Mammary epithelial cell (primary cell): ENCODE measurements around the gene FUT3.

Source experiments
- EZH2 ChIP-seq: IDR thresholded peaks from 2 replicates; pipeline ENCODE4 v1.6.1; 2012; ENCODE audit warnings: low read length, inconsistent platforms, borderline replicate concordance
- TF ChIP-seq, protein P1 (sequence below), 2 donors: IDR thresholded peaks in 1 of 2; conservative IDR thresholded peaks in 1 of 2; 2 replicates each; pipeline ENCODE4 v1.5.1; 2011 to 2012; ENCODE audit warnings: inconsistent platforms in 2 of 2, low read length in 2 of 2, mild to moderate bottlenecking in 2 of 2, control low read depth in 1 of 2, low read depth in 1 of 2; ENCODE audit not compliant: insufficient read depth in 1 of 2; ENCODE audit errors: extremely low read depth in 1 of 2

DNA sequence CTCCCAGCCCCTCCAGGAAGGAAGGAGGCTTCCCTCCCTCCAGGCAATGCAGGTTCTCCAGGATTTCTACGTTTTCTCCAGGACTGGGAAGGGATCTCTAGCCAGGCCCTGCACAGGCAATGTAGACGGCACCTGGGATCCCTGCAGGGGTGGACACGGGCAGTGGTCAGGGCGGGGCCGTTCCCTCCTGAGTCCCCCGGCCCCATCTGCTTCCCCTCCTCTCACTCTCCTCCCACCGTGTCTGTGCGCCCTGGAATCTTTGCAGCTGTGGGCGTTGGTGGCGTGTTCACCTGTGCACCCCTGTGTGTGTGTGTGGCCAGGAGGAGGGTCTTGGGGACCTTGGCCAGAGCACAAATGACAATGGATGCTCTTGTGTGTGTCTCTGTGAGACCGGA, 36.4 kb downstream of the FUT3 start:
- TF ChIP-seq, protein P1, sequence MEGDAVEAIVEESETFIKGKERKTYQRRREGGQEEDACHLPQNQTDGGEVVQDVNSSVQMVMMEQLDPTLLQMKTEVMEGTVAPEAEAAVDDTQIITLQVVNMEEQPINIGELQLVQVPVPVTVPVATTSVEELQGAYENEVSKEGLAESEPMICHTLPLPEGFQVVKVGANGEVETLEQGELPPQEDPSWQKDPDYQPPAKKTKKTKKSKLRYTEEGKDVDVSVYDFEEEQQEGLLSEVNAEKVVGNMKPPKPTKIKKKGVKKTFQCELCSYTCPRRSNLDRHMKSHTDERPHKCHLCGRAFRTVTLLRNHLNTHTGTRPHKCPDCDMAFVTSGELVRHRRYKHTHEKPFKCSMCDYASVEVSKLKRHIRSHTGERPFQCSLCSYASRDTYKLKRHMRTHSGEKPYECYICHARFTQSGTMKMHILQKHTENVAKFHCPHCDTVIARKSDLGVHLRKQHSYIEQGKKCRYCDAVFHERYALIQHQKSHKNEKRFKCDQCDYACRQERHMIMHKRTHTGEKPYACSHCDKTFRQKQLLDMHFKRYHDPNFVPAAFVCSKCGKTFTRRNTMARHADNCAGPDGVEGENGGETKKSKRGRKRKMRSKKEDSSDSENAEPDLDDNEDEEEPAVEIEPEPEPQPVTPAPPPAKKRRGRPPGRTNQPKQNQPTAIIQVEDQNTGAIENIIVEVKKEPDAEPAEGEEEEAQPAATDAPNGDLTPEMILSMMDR (conservative IDR thresholded peaks at IDR 0.05 in 1 of 2, IDR thresholded peaks at IDR 0.05 in 1 of 2; ENCODE audit: extremely low read depth in 1 of 2, insufficient read depth in 1 of 2, low read depth in 1 of 2, low read length in 2 of 2): no peak
- TF ChIP-seq EZH2: no peak
